Type B pancreatic cell (in vitro differentiated cells): Measurements from ENCODE around the gene MRGPRG. TPM values are rescaled to one million over a fixed set of nuclear protein-coding genes. Genes with fewer than 3 reads are reported as not detected.
A peak's percentile ranks its signal among the peaks of the same experiment; 100 is the strongest.

Experiments used
- DNase-seq: peaks from one replicate; pipeline ENCODE4 v3.0.0; 2021; ENCODE audit warnings: mixed read lengths; ENCODE audit not compliant: unreplicated experiment; ENCODE audit errors: extremely low spot score
- H3K27ac Mint-ChIP-seq: 2 replicates; pipeline ENCODE4 v1.8.0; 2021; ENCODE audit warnings: mild to moderate bottlenecking, mixed read lengths
- H3K27me3 Mint-ChIP-seq: 2 replicates; pipeline ENCODE4 v1.8.0; 2021; ENCODE audit warnings: mixed read lengths
- H3K36me3 Mint-ChIP-seq: 2 replicates; pipeline ENCODE4 v1.8.0; 2021; ENCODE audit warnings: mixed read lengths
- H3K4me1 Mint-ChIP-seq: one replicate; pipeline ENCODE4 v1.8.0; 2021; ENCODE audit warnings: mixed read lengths; ENCODE audit not compliant: unreplicated experiment
- H3K4me3 Mint-ChIP-seq: 2 replicates; pipeline ENCODE4 v1.8.0; 2021; ENCODE audit warnings: mild to moderate bottlenecking, mixed read lengths
- H3K9me3 Mint-ChIP-seq: 2 replicates; pipeline ENCODE4 v1.8.0; 2021; ENCODE audit warnings: mixed read lengths
- CTCF ChIP-seq: fragments of 200-600 bp; sonication (generic); conservative IDR thresholded peaks from 2 replicates; pipeline ENCODE4 v1.5.0; 2021; ENCODE audit warnings: antibody characterized with exemption, mild to moderate bottlenecking
- total RNA-seq: library from RNA; stranded (reverse); gene quantifications from 2 replicates; pipeline ENCODE4 v1.2.1, GENCODE V29; 2021; ENCODE audit warnings: low replicate concordance

Gene MRGPRG
- total RNA-seq, 1 donor from 2014 or later = not detected

DNA sequence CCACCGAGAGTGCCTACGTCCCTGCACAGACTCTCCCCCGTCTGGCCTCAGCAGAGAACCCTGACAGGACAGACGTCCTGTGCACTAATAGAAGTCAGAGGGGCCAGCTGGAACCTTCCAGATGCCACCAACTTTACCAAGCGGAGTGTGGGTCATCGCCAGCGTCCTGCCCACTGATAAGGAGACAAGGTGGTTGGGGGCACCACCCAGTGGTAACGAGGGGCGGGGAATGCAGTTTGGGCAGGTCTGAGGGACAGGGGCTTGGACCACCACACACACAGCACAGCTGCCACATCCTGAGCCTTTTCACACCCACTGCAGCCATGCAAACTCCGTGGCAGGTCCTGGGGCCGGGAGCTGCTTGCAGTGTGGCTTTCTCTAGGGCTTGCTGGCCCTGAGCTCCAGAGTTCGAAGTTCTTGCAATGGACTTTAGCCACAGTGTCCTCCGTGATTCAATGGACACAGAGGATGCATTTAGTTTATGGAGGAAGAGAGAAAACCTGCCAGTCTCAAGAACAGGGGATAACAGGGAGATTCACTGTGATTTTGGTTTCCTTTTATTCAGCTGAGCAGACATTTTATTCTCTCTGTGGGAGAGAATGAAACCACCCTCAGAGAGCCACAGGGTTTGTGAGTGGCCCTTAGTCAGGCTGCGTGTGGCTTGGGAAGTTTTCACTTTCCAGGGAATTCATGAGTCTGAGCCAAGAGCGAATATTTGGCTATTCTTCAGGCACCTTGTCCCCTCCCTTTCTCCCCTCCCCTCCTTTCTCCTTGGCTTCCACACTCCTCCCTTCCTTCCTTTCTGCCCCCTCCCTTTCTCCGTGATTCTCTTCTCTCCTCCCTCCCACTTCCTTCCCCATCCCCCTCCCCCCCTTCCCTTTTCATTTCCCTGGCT is 13.1 kb downstream of the MRGPRG start:
- H3K4me1 Mint-ChIP-seq = peaks cover 4% of the 10 kb centered on the region
- H3K9me3 Mint-ChIP-seq = no peaks in the 10 kb centered on the region
- H3K27me3 Mint-ChIP-seq = peaks cover 42% of the 10 kb centered on the region
- no peak overlapping the region for H3K27ac Mint-ChIP-seq
- no peak for TF ChIP-seq CTCF
- no peak overlapping the region for H3K4me3 Mint-ChIP-seq
- DNase-seq = no peak
- no peaks in the 10 kb centered on the region for H3K36me3 Mint-ChIP-seq

- Mint-ChIP-seq H3K9me3 (no peaks in the 10 kb centered on the region), H3K27me3 (peaks cover 41% of the 10 kb centered on the region), H3K27ac (no peak overlapping the region)
Measured at GRCh38 chr11:3204141-3205015, 14.2 kb downstream of the MRGPRG start.

GRCh38 chr11:3203221-3204043 is 15.2 kb downstream of the MRGPRG start:
- Mint-ChIP-seq H3K4me1 (peaks cover 4% of the 10 kb centered on the region), H3K36me3 (no peaks in the 10 kb centered on the region), H3K4me3 (no peak overlapping the region), H3K9me3 (no peaks in the 10 kb centered on the region), H3K27ac (no peak overlapping the region), H3K27me3 (peaks cover 44% of the 10 kb centered on the region)
- peak; percentile 10 for TF ChIP-seq CTCF
- DNase-seq = no peak

More at GRCh38 chr11:3204141-3205015, 14.2 kb downstream of the MRGPRG start:
- Mint-ChIP-seq H3K4me3 (no peak overlapping the region), H3K36me3 (no peaks in the 10 kb centered on the region), H3K4me1 (peaks cover 4% of the 10 kb centered on the region)
- DNase-seq = no peak
- no peak for TF ChIP-seq CTCF

- Mint-ChIP-seq H3K36me3 (no peaks in the 10 kb centered on the region), H3K27me3 (peaks cover 45% of the 10 kb centered on the region), H3K4me1 (peaks cover 4% of the 10 kb centered on the region), H3K9me3 (no peaks in the 10 kb centered on the region), H3K27ac (no peak overlapping the region), H3K4me3 (peak overlapping the region; percentile 0)
- no peak for DNase-seq
- TF ChIP-seq CTCF = no peak
Measured at GRCh38 chr11:3202759-3203158, 15.9 kb downstream of the MRGPRG start.

- peaks cover 45% of the 10 kb centered on the region for H3K27me3 Mint-ChIP-seq
- H3K9me3 Mint-ChIP-seq = no peaks in the 10 kb centered on the region
- H3K36me3 Mint-ChIP-seq = no peaks in the 10 kb centered on the region
- TF ChIP-seq CTCF = no peak
- no peak for DNase-seq
- peak overlapping the region; percentile 0 for H3K4me3 Mint-ChIP-seq
- H3K4me1 Mint-ChIP-seq = peaks cover 4% of the 10 kb centered on the region
- H3K27ac Mint-ChIP-seq = no peak overlapping the region
Measured at GRCh38 chr11:3202305-3202704, 16.3 kb downstream of the MRGPRG start.
